Measurements from ENCODE around the gene SENP3.

DNA sequence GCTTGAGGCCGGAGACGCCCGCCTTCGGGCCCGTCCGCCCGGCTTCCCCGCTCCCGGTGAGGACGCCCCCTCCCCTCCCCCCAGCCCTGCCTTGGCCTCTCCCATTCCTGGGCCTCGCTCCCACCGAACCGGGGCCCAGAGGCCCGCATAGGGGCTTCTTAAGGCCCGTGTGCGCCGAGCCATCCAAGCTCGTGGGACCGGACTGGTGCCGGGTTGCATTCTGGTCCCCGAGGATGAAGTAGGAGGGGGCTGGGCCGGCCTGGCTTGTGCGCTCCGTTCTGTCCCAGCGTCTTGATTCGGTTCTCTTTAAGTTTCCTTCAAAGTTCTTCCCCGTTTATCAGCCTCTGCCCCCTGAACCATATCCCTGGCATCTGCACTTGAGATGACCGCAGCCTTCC, 488 bp downstream of the SENP3 start:
- TF ChIP-seq EZH2 (IDR thresholded peaks at IDR 0.05; ENCODE audit: borderline replicate concordance, low read length): no peak
- TF ChIP-seq, protein P1, sequence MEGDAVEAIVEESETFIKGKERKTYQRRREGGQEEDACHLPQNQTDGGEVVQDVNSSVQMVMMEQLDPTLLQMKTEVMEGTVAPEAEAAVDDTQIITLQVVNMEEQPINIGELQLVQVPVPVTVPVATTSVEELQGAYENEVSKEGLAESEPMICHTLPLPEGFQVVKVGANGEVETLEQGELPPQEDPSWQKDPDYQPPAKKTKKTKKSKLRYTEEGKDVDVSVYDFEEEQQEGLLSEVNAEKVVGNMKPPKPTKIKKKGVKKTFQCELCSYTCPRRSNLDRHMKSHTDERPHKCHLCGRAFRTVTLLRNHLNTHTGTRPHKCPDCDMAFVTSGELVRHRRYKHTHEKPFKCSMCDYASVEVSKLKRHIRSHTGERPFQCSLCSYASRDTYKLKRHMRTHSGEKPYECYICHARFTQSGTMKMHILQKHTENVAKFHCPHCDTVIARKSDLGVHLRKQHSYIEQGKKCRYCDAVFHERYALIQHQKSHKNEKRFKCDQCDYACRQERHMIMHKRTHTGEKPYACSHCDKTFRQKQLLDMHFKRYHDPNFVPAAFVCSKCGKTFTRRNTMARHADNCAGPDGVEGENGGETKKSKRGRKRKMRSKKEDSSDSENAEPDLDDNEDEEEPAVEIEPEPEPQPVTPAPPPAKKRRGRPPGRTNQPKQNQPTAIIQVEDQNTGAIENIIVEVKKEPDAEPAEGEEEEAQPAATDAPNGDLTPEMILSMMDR (conservative IDR thresholded peaks at IDR 0.05 in 1 of 2, IDR thresholded peaks at IDR 0.05 in 1 of 2; ENCODE audit: extremely low read depth in 1 of 2, insufficient read depth in 1 of 2, low read depth in 1 of 2, low read length in 2 of 2): no peak

All from mammary epithelial cell (primary cell).